Tibial nerve (tissue), 3 donors: ENCODE measurements around the gene TRNT1.

Experiments
- POLR2A ChIP-seq, 2 donors: fragments of 450-650 bp; IDR thresholded peaks; one replicate each; pipeline ENCODE4 v1.6.1; 2017; ENCODE audit warnings: antibody characterized with exemption in 2 of 2, mild to moderate bottlenecking in 2 of 2, moderate library complexity in 2 of 2
- TF ChIP-seq, protein P1 (sequence below), 5 experiments: fragments of 200-600 bp in 3 of 5; fragments of 450-650 bp in 2 of 5; sonication (generic) in 3 of 5; IDR thresholded peaks; one replicate each; pipeline ENCODE4 v1.5.1; 2016 to 2019; ENCODE audit warnings: antibody characterized with exemption in 5 of 5, mild to moderate bottlenecking in 3 of 5, moderate library complexity in 2 of 5

DNA sequence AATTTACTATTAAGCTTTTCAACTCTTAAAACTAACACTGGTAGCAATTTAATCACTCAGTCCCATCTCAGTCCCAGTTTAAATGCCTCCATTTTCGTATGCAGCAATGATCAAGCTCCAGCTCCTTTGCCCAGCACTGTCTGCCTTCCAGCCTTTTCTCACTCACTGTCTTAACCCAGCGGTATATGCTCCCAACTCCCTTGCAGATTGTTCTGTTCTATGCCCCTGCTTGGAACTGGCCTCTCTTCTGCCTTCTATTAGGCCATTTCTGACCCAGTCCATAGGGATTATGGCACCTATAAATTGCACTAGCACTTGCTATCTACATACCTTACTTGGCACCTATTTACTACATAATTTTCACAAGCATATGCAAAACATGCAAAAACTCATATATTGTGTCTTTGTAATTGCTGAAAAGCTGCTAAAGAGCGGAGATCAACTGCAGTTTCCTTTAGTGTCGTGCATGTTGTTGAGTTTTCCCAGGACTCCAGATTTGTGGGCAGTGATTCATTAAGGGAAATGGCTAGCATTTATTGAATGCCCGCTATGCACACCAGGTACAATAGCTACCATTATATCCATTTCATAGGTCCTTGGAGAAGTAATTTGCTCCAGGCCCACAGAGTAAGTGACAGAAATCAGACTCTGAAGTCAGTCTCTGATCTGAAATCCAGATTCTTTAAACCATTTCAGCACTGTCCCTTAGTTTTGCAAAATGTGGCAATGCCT lies 28.3 kb downstream of the TRNT1 start:
- TF ChIP-seq, protein P1, sequence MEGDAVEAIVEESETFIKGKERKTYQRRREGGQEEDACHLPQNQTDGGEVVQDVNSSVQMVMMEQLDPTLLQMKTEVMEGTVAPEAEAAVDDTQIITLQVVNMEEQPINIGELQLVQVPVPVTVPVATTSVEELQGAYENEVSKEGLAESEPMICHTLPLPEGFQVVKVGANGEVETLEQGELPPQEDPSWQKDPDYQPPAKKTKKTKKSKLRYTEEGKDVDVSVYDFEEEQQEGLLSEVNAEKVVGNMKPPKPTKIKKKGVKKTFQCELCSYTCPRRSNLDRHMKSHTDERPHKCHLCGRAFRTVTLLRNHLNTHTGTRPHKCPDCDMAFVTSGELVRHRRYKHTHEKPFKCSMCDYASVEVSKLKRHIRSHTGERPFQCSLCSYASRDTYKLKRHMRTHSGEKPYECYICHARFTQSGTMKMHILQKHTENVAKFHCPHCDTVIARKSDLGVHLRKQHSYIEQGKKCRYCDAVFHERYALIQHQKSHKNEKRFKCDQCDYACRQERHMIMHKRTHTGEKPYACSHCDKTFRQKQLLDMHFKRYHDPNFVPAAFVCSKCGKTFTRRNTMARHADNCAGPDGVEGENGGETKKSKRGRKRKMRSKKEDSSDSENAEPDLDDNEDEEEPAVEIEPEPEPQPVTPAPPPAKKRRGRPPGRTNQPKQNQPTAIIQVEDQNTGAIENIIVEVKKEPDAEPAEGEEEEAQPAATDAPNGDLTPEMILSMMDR (IDR thresholded peaks at IDR 0.05): no peak
- no peak for TF ChIP-seq POLR2A (IDR thresholded peaks at IDR 0.05)
